ENCODE data around the gene PLAAT3. TPM values are rescaled to one million over a fixed set of nuclear protein-coding genes. Genes with fewer than 3 reads are reported as not detected.

The PLAAT3 gene
- total RNA-seq, 6 experiments from 2014 or later = 24.4 to 76.1 (median 52.2) TPM

GRCh38 chr11:63527667-63528066 is 86.6 kb downstream of the PLAAT3 start:
- H3K27ac ChIP-seq = no peak overlapping the region

More at GRCh38 chr11:63527667-63528066, 86.6 kb downstream of the PLAAT3 start:
- ATAC-seq (no peak), DNase-seq (no peak)
- Histone ChIP-seq H3K36me3 (no peaks in the 10 kb centered on the region), H3K9me3 (no peaks in the 10 kb centered on the region), H3K4me3 (no peak overlapping the region), H3K4me1 (peaks cover 0 to 3% (median 1%) of the 10 kb centered on the region in 4 donors), H3K27me3 (no peaks in the 10 kb centered on the region)
- TF ChIP-seq CTCF (IDR thresholded peaks at IDR 0.05) (no peak), POLR2A (IDR thresholded peaks at IDR 0.05) (no peak)
- intact Hi-C loops (cut with DNase I) = no loop called here
- 90% methylated on average over 2 of the region's 2 CpGs for WGBS (ENCODE audit: insufficient coverage, low coverage, low lambda C conversion rate, missing lambda C conversion rate)

Other genes starting within 250 kb of the PLAAT3 start
- gene SLC22A9, start 244.6 kb downstream of the PLAAT3 start, total RNA-seq = 10 to 100 TPM; 12.5 to 19.4 (median 15.3) TPM
- gene PLAAT5, start 123.3 kb downstream of the PLAAT3 start, total RNA-seq = not detected
- under 1 TPM in 1 of 6 experiments, not detected in 5; 0.15 TPM for gene LGALS12, start 108.3 kb downstream of the PLAAT3 start, total RNA-seq
- 10 to 100 TPM; 15.9 to 56.8 (median 47.0) TPM for gene PLAAT4, start 77.6 kb downstream of the PLAAT3 start, total RNA-seq
- gene PLAAT2, start 51.1 kb downstream of the PLAAT3 start, total RNA-seq = 1 to 10 TPM in 2 of 6 experiments, under 1 TPM in 1, not detected in 3; 0.42 to 2.2 (median 1.1) TPM
- gene ATL3, start 56.9 kb upstream of the PLAAT3 start, total RNA-seq = 10 to 100 TPM; 29.9 to 37.6 (median 32.4) TPM
- 10 to 100 TPM; 47.3 to 70.5 (median 52.9) TPM for gene RTN3, start 67.1 kb upstream of the PLAAT3 start, total RNA-seq
- gene ZFTA, start 154.3 kb upstream of the PLAAT3 start, total RNA-seq = 10 to 100 TPM in 1 of 6 experiments, 1 to 10 TPM in 5; 4.8 to 10.7 (median 6.6) TPM
- 1 to 10 TPM; 2.2 to 5.0 (median 2.7) TPM for gene SPINDOC, start 199.0 kb upstream of the PLAAT3 start, total RNA-seq
- 10 to 100 TPM; 10.6 to 14.8 (median 12.2) TPM for gene MARK2, start 224.7 kb upstream of the PLAAT3 start, total RNA-seq

Data from right lobe of liver (tissue), 6 donors.